Measurements from ENCODE around the gene PKNOX2. TPM values are rescaled to one million over a fixed set of nuclear protein-coding genes. Genes with fewer than 3 reads are reported as not detected.

PKNOX2 gene
- total RNA-seq, 2 experiments from 2014 or later, result not detected

- H3K79me2 ChIP-seq (ENCODE audit: insufficient read depth, low read depth, low read length), result no peaks in the 10 kb centered on the region
- no peaks in the 10 kb centered on the region for H3K9me3 ChIP-seq (ENCODE audit: low read length)
- ChIA-PET CTCF (ENCODE audit: unreplicated experiment) (no interaction called here), POLR2A (interaction anchor here (0.6 kb wide), 1 partner anchor 23 kb away, joined by 4 read pairs; no protein-coding TSS in a partner anchor)
- H3K36me3 ChIP-seq (ENCODE audit: insufficient read depth, low read length), result no peaks in the 10 kb centered on the region
- no peak for DNase-seq (ENCODE audit: low spot score)
- no peak for TF ChIP-seq EZH2phosphoT487 (IDR thresholded peaks at IDR 0.05; ENCODE audit: borderline replicate concordance, low read depth, low read length)
- no TSS peak for BruUV-seq (replicated peaks)
- H3K4me2 ChIP-seq (ENCODE audit: low read length), result no peak overlapping the region
- no peaks in the 10 kb centered on the region for H3K9me2 ChIP-seq (ENCODE audit: insufficient read depth, low read length)
- no peaks in the 10 kb centered on the region for H4K20me1 ChIP-seq (ENCODE audit: insufficient read depth, low read length)
- no peak overlapping the region for H3K27ac ChIP-seq (ENCODE audit: low read depth, low read length, poor library complexity, severe bottlenecking)
- no peak overlapping the region for H3K4me3 ChIP-seq (ENCODE audit: low read depth, low read length, poor library complexity, severe bottlenecking)
- no peaks in the 10 kb centered on the region for H3K4me1 ChIP-seq (ENCODE audit: insufficient read depth, low read length, poor library complexity, severe bottlenecking)
- intact Hi-C loops (cut with micrococcal nuclease; ENCODE audit: unreplicated experiment), result no loop called here
- no peak overlapping the region for H2AFZ ChIP-seq (ENCODE audit: low read length)
These were observed 166.9 kb downstream of the PKNOX2 start for GRCh38 chr11:125331357-125332035.

- Histone ChIP-seq H3K9me3 (ENCODE audit: low read length) (no peaks in the 10 kb centered on the region), H3K4me3 (ENCODE audit: low read depth, low read length, poor library complexity, severe bottlenecking) (no peak overlapping the region), H3K36me3 (ENCODE audit: insufficient read depth, low read length) (no peaks in the 10 kb centered on the region), H4K20me1 (ENCODE audit: insufficient read depth, low read length) (no peaks in the 10 kb centered on the region), H3K4me2 (ENCODE audit: low read length) (no peak overlapping the region), H3K9me2 (ENCODE audit: insufficient read depth, low read length) (no peaks in the 10 kb centered on the region), H3K4me1 (ENCODE audit: insufficient read depth, low read length, poor library complexity, severe bottlenecking) (no peaks in the 10 kb centered on the region), H3K27ac (ENCODE audit: low read depth, low read length, poor library complexity, severe bottlenecking) (no peak overlapping the region), H2AFZ (ENCODE audit: low read length) (no peak overlapping the region), H3K79me2 (ENCODE audit: insufficient read depth, low read depth, low read length) (no peaks in the 10 kb centered on the region)
- intact Hi-C loops (cut with micrococcal nuclease; ENCODE audit: unreplicated experiment), result no loop called here
- CTCF ChIA-PET (ENCODE audit: unreplicated experiment), result no interaction called here
- POLR2A ChIA-PET, result interaction anchor here (0.5 kb wide), 1 partner anchor 31 kb away, joined by 3 read pairs; no protein-coding TSS in a partner anchor
- TF ChIP-seq, protein P1, sequence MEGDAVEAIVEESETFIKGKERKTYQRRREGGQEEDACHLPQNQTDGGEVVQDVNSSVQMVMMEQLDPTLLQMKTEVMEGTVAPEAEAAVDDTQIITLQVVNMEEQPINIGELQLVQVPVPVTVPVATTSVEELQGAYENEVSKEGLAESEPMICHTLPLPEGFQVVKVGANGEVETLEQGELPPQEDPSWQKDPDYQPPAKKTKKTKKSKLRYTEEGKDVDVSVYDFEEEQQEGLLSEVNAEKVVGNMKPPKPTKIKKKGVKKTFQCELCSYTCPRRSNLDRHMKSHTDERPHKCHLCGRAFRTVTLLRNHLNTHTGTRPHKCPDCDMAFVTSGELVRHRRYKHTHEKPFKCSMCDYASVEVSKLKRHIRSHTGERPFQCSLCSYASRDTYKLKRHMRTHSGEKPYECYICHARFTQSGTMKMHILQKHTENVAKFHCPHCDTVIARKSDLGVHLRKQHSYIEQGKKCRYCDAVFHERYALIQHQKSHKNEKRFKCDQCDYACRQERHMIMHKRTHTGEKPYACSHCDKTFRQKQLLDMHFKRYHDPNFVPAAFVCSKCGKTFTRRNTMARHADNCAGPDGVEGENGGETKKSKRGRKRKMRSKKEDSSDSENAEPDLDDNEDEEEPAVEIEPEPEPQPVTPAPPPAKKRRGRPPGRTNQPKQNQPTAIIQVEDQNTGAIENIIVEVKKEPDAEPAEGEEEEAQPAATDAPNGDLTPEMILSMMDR (conservative IDR thresholded peaks at IDR 0.05; ENCODE audit: low read length), result no peak
- TF ChIP-seq EZH2phosphoT487 (IDR thresholded peaks at IDR 0.05; ENCODE audit: borderline replicate concordance, low read depth, low read length), result no peak
- BruUV-seq (replicated peaks), result no TSS peak
- DNase-seq (ENCODE audit: low spot score), result no peak
These were observed 168.3 kb downstream of the PKNOX2 start for GRCh38 chr11:125332821-125333220.

DNA sequence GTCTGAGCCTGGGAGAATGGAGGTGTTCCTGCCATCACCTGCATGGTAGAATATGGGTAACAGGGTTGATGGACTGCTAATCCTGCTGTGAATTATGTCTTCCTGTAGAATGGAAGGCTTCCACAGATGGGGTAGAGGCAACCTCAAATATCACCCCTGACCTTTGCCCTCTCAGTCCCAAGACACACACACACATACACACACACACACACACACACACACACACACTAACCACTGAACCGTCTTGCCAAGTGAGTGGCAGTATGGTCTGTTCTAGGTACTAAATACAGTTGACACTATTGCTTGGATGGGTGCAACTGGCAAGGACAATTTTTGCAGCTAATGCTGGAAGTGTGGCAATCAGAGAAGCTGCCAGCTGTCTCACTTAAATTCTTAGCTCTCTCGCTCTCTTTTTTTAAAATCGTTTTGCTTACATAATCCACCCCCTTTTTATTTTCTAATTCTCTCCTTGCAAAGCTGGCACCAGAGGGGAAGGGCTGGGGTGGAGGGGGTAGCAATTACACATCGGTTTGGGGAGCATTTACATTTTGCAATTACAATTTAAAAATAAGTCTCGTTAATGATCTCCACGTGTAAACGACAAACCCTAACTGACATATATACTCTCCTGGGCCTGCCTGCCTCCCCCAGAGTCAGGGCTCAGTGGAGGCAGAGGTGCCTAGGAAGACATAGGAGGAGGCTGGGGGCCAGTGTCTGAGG lies 169.0 kb downstream of the PKNOX2 start:
- CTCF ChIA-PET (ENCODE audit: unreplicated experiment), result no interaction called here
- Histone ChIP-seq H2AFZ (ENCODE audit: low read length) (no peak overlapping the region), H3K9me2 (ENCODE audit: insufficient read depth, low read length) (no peaks in the 10 kb centered on the region), H4K20me1 (ENCODE audit: insufficient read depth, low read length) (no peaks in the 10 kb centered on the region), H3K4me3 (ENCODE audit: low read depth, low read length, poor library complexity, severe bottlenecking) (no peak overlapping the region), H3K79me2 (ENCODE audit: insufficient read depth, low read depth, low read length) (no peaks in the 10 kb centered on the region), H3K4me1 (ENCODE audit: insufficient read depth, low read length, poor library complexity, severe bottlenecking) (no peaks in the 10 kb centered on the region), H3K36me3 (ENCODE audit: insufficient read depth, low read length) (no peaks in the 10 kb centered on the region), H3K27ac (ENCODE audit: low read depth, low read length, poor library complexity, severe bottlenecking) (no peak overlapping the region), H3K9me3 (ENCODE audit: low read length) (no peaks in the 10 kb centered on the region), H3K4me2 (ENCODE audit: low read length) (no peak overlapping the region)
- no TSS peak for BruUV-seq (replicated peaks)
- no peak for DNase-seq (ENCODE audit: low spot score)
- intact Hi-C loops (cut with micrococcal nuclease; ENCODE audit: unreplicated experiment), result no loop called here
- no peak for TF ChIP-seq EZH2phosphoT487 (IDR thresholded peaks at IDR 0.05; ENCODE audit: borderline replicate concordance, low read depth, low read length)
- TF ChIP-seq, protein P1 (conservative IDR thresholded peaks at IDR 0.05; ENCODE audit: low read length), result no peak
- POLR2A ChIA-PET, result interaction anchor here (0.5 kb wide), 1 partner anchor 30 kb away, joined by 3 read pairs; no protein-coding TSS in a partner anchor

Data from OCI-LY7 (cell line).